B cell (primary cell): ENCODE measurements around the gene KIF16B.

ENCODE experiments used
- EZH2 ChIP-seq: IDR thresholded peaks from 2 replicates; pipeline ENCODE4 v1.6.1; 2012; ENCODE audit warnings: borderline replicate concordance, low read depth, mild to moderate bottlenecking, moderate library complexity, low read length; ENCODE audit not compliant: insufficient read depth, poor library complexity, severe bottlenecking
- TF ChIP-seq, protein P1 (sequence below): fragments of 200-600 bp; IDR thresholded peaks from one replicate; pipeline ENCODE4 v1.8.0; 2022; ENCODE audit warnings: antibody characterized with exemption, mild to moderate bottlenecking

DNA sequence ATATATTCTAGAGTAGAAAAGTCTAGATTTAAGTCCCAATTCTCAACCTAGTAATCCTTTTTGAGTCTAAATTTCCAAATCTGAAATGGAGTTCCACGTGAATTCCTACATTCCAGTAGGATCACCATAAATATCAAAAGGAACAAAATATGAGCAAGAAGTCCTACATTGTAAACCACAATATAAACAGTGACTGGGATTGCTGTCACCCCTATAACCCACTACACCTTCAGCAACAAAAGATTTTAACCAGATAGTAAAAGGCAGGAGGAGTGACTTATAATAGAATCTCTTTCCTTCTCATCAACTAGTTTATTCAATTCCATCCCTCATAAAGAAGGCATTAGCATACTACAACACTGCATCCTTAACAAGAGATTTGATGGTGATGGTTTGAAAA, 210.6 kb downstream of the KIF16B start:
- TF ChIP-seq EZH2, result no peak
- TF ChIP-seq, protein P1, sequence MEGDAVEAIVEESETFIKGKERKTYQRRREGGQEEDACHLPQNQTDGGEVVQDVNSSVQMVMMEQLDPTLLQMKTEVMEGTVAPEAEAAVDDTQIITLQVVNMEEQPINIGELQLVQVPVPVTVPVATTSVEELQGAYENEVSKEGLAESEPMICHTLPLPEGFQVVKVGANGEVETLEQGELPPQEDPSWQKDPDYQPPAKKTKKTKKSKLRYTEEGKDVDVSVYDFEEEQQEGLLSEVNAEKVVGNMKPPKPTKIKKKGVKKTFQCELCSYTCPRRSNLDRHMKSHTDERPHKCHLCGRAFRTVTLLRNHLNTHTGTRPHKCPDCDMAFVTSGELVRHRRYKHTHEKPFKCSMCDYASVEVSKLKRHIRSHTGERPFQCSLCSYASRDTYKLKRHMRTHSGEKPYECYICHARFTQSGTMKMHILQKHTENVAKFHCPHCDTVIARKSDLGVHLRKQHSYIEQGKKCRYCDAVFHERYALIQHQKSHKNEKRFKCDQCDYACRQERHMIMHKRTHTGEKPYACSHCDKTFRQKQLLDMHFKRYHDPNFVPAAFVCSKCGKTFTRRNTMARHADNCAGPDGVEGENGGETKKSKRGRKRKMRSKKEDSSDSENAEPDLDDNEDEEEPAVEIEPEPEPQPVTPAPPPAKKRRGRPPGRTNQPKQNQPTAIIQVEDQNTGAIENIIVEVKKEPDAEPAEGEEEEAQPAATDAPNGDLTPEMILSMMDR, result no peak
